Nephron (organoid): Measurements from ENCODE around the gene ANKRD60.

ENCODE experiments used
- H3K27ac Mint-ChIP-seq, 3 experiments: 2 replicates each; pipeline ENCODE4 v1.8.0; 2020; ENCODE audit warnings: mixed read lengths in 3 of 3, mild to moderate bottlenecking in 2 of 3, moderate library complexity in 1 of 3
- H3K27me3 Mint-ChIP-seq: 2 replicates; pipeline ENCODE4 v1.8.0; 2021; ENCODE audit warnings: low read depth, mild to moderate bottlenecking, moderate library complexity, mixed read lengths
- H3K36me3 Mint-ChIP-seq: 2 replicates; pipeline ENCODE4 v1.8.0; 2020; ENCODE audit warnings: low read depth, mixed read lengths
- H3K4me1 Mint-ChIP-seq: 2 replicates; pipeline ENCODE4 v1.8.0; 2020; ENCODE audit warnings: mixed read lengths
- H3K4me3 Mint-ChIP-seq, 3 experiments: 2 replicates each; pipeline ENCODE4 v1.8.0; 2020; ENCODE audit warnings: mild to moderate bottlenecking in 3 of 3, mixed read lengths in 3 of 3, moderate library complexity in 2 of 3
- H3K9me3 Mint-ChIP-seq: 2 replicates; pipeline ENCODE4 v1.8.0; 2020; ENCODE audit warnings: mixed read lengths
- CTCF ChIP-seq, 3 experiments: fragments of 200-600 bp; sonication (generic); IDR thresholded peaks; one replicate each; pipeline ENCODE4 v1.5.0; 2021; ENCODE audit warnings: antibody characterized with exemption in 3 of 3; ENCODE audit not compliant: unreplicated experiment in 3 of 3

ANKRD60 gene

GRCh38 chr20:58210398-58210747, 18.1 kb downstream of the ANKRD60 start:
- Mint-ChIP-seq H3K4me3 (no peak overlapping the region), H3K36me3 (no peaks in the 10 kb centered on the region), H3K9me3 (peaks cover 3% of the 10 kb centered on the region), H3K27me3 (peaks cover 33% of the 10 kb centered on the region), H3K4me1 (peaks cover 11% of the 10 kb centered on the region), H3K27ac (no peak overlapping the region)
- no peak for TF ChIP-seq CTCF (IDR thresholded peaks at IDR 0.05; ENCODE audit: unreplicated experiment in 3 of 3)

GRCh38 chr20:58209652-58210397, 18.6 kb downstream of the ANKRD60 start:
- H3K4me3 Mint-ChIP-seq, result no peak overlapping the region
- H3K27ac Mint-ChIP-seq, result peak overlapping the region in 2 of 3 experiments; percentile 11 to 25
- peaks cover 3% of the 10 kb centered on the region for H3K9me3 Mint-ChIP-seq
- H3K27me3 Mint-ChIP-seq, result peaks cover 31% of the 10 kb centered on the region
- H3K4me1 Mint-ChIP-seq, result peaks cover 11% of the 10 kb centered on the region
- TF ChIP-seq CTCF (IDR thresholded peaks at IDR 0.05; ENCODE audit: unreplicated experiment in 3 of 3), result peak; percentile 100
- no peaks in the 10 kb centered on the region for H3K36me3 Mint-ChIP-seq

- H3K27ac Mint-ChIP-seq, result no peak overlapping the region
- H3K9me3 Mint-ChIP-seq, result peaks cover 3% of the 10 kb centered on the region
- peaks cover 38% of the 10 kb centered on the region for H3K27me3 Mint-ChIP-seq
- no peaks in the 10 kb centered on the region for H3K36me3 Mint-ChIP-seq
- H3K4me3 Mint-ChIP-seq, result no peak overlapping the region
- no peak for TF ChIP-seq CTCF (IDR thresholded peaks at IDR 0.05; ENCODE audit: unreplicated experiment in 3 of 3)
- peaks cover 11% of the 10 kb centered on the region for H3K4me1 Mint-ChIP-seq
Measured at GRCh38 chr20:58208944-58209343, 19.5 kb downstream of the ANKRD60 start.

- Mint-ChIP-seq H3K36me3 (no peaks in the 10 kb centered on the region), H3K4me1 (peaks cover 18% of the 10 kb centered on the region), H3K27ac (no peak overlapping the region), H3K9me3 (peaks cover 3% of the 10 kb centered on the region), H3K27me3 (peaks cover 36% of the 10 kb centered on the region), H3K4me3 (no peak overlapping the region)
- TF ChIP-seq CTCF (IDR thresholded peaks at IDR 0.05; ENCODE audit: unreplicated experiment in 3 of 3), result no peak
Measured at GRCh38 chr20:58205850-58206249, 22.6 kb downstream of the ANKRD60 start.

GRCh38 chr20:58202044-58202443, 26.4 kb downstream of the ANKRD60 start:
- H3K4me3 Mint-ChIP-seq, result no peak overlapping the region
- H3K4me1 Mint-ChIP-seq, result peaks cover 29% of the 10 kb centered on the region
- peaks cover 5% of the 10 kb centered on the region for H3K9me3 Mint-ChIP-seq
- peak overlapping the region; percentile 2 to 61 (median 33) for H3K27ac Mint-ChIP-seq
- H3K36me3 Mint-ChIP-seq, result no peaks in the 10 kb centered on the region
- no peak for TF ChIP-seq CTCF (IDR thresholded peaks at IDR 0.05; ENCODE audit: unreplicated experiment in 3 of 3)
- H3K27me3 Mint-ChIP-seq, result peaks cover 36% of the 10 kb centered on the region

GRCh38 chr20:58201616-58202015, 26.8 kb downstream of the ANKRD60 start:
- H3K9me3 Mint-ChIP-seq, result peaks cover 5% of the 10 kb centered on the region
- TF ChIP-seq CTCF (IDR thresholded peaks at IDR 0.05; ENCODE audit: unreplicated experiment in 3 of 3), result no peak
- peaks cover 36% of the 10 kb centered on the region for H3K27me3 Mint-ChIP-seq
- H3K4me1 Mint-ChIP-seq, result peaks cover 29% of the 10 kb centered on the region
- no peak overlapping the region for H3K4me3 Mint-ChIP-seq
- no peaks in the 10 kb centered on the region for H3K36me3 Mint-ChIP-seq
- H3K27ac Mint-ChIP-seq, result peak overlapping the region; percentile 2 to 61 (median 33)
